A549 treated with AZD9567 at 1 μM for 4 hours (cell line): ENCODE results near the gene LETM1. TPM values are rescaled to one million over a fixed set of nuclear protein-coding genes. Genes with fewer than 3 reads are reported as not detected.

Source experiments
- total RNA-seq: library from RNA; stranded (reverse); fragments of 200-300 nt; extraction: Qiagen RNA extraction; gene quantifications from 5 replicates; pipeline ENCODE4 v1.2.3, GENCODE V29; 2022; ENCODE audit not compliant: insufficient read depth

Gene LETM1
- 21.3 to 31.8 TPM (median 31.0 TPM) in 5 replicates for total RNA-seq

GRCh38 chr4:1856071-1856942 is at the start of gene LETM1:
Gene LETM1 (minus strand): TSS chr4:1856156. CDS start chr4:1855950, 206 bp downstream.

GRCh38 chr4:1870578-1871443 is 14.9 kb upstream of the LETM1 start, which contains the start of gene NSD2:
Gene NSD2 (plus strand): TSS chr4:1871393. CDS start chr4:1900655, 29,262 bp downstream.

GRCh38 chr4:1792832-1793495 is 63.0 kb downstream of the LETM1 start, which contains the start of gene FGFR3:
Gene FGFR3 (plus strand): TSS chr4:1793293. CDS start chr4:1793935, 642 bp downstream.

Other genes with a start within 250 kb of the LETM1 start
- 0.60 to 1.1 TPM (median 0.81 TPM) in 4 of 5 replicates, not detected in the other for gene FAM53A, start 171.8 kb downstream of the LETM1 start, total RNA-seq
- gene SLBP, start 143.8 kb downstream of the LETM1 start, total RNA-seq = 77.0 to 122 TPM (median 85.9 TPM) in 5 replicates
- 24.5 to 29.1 TPM (median 28.2 TPM) in 5 replicates for gene TMEM129, start 134.8 kb downstream of the LETM1 start, total RNA-seq
- gene TACC3, start 134.6 kb downstream of the LETM1 start, total RNA-seq = 79.1 to 91.0 TPM (median 86.7 TPM) in 5 replicates
- 1.9 to 3.6 TPM (median 3.3 TPM) in 5 replicates for gene FGFR3, start 62.9 kb downstream of the LETM1 start, total RNA-seq
- 35.1 to 44.9 TPM (median 43.7 TPM) in 5 replicates for gene NSD2, start 15.2 kb upstream of the LETM1 start, total RNA-seq
- 18.7 to 24.4 TPM (median 23.5 TPM) in 5 replicates for gene NELFA, start 152.8 kb upstream of the LETM1 start, total RNA-seq
- gene NAT8L, start 203.2 kb upstream of the LETM1 start, total RNA-seq = 12.5 to 15.9 TPM (median 15.1 TPM) in 5 replicates